ENCODE results near the gene RUFY4.
"Not testable (repeated sequence)": the region's sequence is repeated elsewhere in the genome, so short reads cannot be mapped to it uniquely, and the experiment has no call there.

The RUFY4 gene

DNA sequence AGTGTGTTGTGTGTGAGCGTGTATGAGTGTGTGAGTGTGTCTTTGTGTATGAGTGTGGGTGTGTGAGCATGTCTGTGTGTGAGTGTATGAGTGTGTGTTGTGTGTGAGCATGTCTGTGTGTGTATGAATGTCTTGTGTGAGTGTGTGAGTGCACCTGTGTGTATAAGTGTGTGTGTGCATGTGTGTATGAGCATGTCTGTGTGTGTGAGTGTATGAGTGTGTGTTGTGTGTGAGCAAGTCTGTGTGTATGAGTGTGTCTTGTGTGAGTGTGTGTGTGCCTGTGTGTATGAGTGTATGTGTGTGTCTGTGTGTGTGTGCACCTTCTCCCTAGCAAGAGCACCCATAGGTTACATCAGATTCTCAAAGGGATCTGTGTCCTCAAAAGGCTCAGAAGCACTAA is 37.8 kb upstream of the RUFY4 start:
- no peak for DNase-seq (ENCODE audit: insufficient read length, low spot score)
- peak; percentile 97 for FAIRE-seq

GRCh38 chr2:218031771-218032257 is 37.2 kb upstream of the RUFY4 start:
- DNase-seq (ENCODE audit: insufficient read length, low spot score) (no peak), FAIRE-seq (no peak)

GRCh38 chr2:218032336-218033171 is 36.5 kb upstream of the RUFY4 start:
- no peak for DNase-seq (ENCODE audit: insufficient read length, low spot score)
- FAIRE-seq = no peak

- DNase-seq (ENCODE audit: insufficient read length, low spot score) = no peak
- FAIRE-seq = no peak
Measured at GRCh38 chr2:218033208-218033589, 35.9 kb upstream of the RUFY4 start.

GRCh38 chr2:218033590-218034496 is 35.2 kb upstream of the RUFY4 start:
- FAIRE-seq (no peak), DNase-seq (ENCODE audit: insufficient read length, low spot score) (no peak)

- DNase-seq (ENCODE audit: insufficient read length, low spot score) (peak; percentile 50), FAIRE-seq (peak; percentile 97)
Measured at GRCh38 chr2:218034497-218035213, 34.4 kb upstream of the RUFY4 start.

DNA sequence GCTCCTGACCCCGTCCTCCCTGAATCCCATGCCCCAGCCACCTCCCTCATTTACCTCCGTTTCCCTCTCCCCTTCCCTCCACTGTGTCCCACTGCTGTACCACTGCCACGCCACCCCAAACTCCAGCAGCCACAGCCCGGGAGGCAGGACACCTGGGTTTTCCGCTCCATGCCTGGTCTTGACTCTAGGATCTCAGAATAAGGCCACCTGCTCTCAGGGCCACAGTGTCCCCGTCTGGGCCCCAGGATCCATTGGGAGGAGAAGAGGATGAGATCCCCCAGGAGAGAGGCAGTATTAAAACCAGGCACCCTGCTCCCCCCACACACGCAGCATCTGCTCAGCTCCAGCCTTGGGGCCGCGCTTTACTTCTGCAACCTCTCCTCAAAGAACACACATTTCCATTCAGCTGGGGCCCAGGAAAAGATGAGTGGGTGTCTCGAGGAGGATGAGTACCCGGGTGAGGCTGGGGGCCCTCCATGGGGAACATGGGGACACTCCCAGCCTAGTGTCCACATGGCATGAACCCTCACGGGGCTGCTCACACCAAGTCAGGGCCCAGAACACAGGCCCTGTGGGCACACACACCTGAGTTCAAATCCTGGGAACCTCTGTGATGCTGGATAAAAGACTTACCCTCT is 33.5 kb upstream of the RUFY4 start:
- no peak for DNase-seq (ENCODE audit: insufficient read length, low spot score)
- no peak for FAIRE-seq

- no peak for DNase-seq (ENCODE audit: insufficient read length, low spot score)
- FAIRE-seq = no peak
Measured at GRCh38 chr2:218036371-218036770, 32.7 kb upstream of the RUFY4 start.

DNA sequence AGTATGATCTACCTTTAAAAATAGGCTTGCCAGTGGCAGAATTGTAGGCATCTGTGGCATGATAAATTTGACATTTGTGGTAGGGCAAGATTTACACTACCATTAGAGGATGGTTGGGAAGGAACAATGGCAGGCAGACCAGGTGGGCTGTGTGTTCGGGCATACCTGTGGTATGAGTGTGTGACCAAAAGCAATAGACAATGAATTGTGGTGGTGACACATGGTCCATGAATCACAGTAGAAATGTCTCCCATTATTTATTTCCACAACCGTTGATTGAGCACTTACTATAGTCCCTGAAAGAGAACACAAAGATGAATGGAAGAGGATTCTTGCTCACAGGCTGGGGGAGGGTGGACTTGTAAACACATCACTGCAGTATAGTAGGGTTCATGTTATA is 29.9 kb upstream of the RUFY4 start:
- FAIRE-seq (no peak), DNase-seq (ENCODE audit: insufficient read length, low spot score) (no peak)

- FAIRE-seq = no peak
- DNase-seq (ENCODE audit: insufficient read length, low spot score) = no peak
Measured at GRCh38 chr2:218040883-218041282, 28.2 kb upstream of the RUFY4 start.

DNA sequence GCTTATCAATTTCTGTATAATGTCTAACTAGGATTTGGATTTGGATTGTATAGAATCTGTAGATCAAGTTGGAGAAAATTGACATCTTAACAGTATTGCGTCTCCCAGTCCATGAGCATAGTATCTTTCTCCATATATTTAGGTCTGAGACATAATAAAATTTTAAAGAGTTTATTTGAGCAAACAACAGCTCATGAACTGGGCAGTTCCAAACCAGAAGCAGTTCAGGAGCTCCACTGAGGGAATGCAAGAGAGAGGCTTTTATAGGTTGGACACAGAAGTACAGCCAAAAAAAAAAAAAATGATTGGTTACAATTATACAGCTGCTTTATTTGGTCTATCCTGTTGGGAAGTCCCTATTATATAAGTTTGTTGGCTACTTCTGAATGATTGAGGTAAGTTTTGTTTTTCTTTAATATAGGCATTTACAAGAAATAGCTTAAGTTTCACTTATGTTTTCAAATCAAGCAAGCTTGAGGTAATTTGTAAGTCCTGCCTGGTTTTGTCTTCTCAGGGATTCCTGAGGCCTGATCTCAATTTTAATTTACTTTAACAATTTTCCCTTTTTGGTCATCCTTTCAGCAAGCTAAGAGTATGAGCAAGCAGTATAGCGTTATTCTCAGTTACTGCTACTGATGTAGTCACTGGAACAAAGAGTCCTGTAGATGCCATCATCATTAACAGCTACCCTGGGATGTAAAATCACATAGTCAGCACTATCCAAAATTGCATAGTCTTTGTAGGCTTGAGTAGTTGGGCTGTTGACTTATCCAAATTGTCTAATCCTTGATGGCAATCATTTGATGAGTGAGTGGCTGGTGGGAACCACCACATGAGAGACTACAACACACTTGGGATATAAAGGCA is 27.5 kb upstream of the RUFY4 start:
- FAIRE-seq (no peak), DNase-seq (ENCODE audit: insufficient read length, low spot score) (no peak)

GRCh38 chr2:218043100-218043499 is 26.0 kb upstream of the RUFY4 start:
- DNase-seq (ENCODE audit: insufficient read length, low spot score) = no peak
- no peak for FAIRE-seq

- DNase-seq (ENCODE audit: insufficient read length, low spot score) (no peak), FAIRE-seq (no peak)
Measured at GRCh38 chr2:218043701-218044109, 25.3 kb upstream of the RUFY4 start.

DNA sequence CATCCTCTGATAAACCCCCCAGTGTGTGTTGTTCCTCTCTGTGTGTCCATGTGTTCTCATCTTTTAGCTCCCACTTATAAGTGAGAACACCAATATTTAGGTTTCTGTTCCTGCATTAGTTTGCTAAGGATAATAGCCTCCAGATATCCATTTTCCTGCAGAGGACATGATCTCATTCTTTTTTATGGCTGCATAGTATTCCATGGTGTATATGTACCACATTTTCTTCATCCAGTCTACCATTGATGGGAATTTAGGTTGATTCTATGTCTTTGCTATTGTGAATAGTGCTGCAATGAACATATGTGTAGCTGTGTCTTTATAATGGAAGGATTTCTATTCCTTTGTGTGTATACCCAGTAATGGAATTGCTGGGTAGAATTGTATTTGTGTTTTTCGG is 24.5 kb upstream of the RUFY4 start:
- not testable (repeated sequence) for FAIRE-seq; DNase-seq (ENCODE audit: insufficient read length, low spot score)

- DNase-seq (ENCODE audit: insufficient read length, low spot score) = no peak
- FAIRE-seq = no peak
Measured at GRCh38 chr2:218046238-218046637, 22.8 kb upstream of the RUFY4 start.

DNA sequence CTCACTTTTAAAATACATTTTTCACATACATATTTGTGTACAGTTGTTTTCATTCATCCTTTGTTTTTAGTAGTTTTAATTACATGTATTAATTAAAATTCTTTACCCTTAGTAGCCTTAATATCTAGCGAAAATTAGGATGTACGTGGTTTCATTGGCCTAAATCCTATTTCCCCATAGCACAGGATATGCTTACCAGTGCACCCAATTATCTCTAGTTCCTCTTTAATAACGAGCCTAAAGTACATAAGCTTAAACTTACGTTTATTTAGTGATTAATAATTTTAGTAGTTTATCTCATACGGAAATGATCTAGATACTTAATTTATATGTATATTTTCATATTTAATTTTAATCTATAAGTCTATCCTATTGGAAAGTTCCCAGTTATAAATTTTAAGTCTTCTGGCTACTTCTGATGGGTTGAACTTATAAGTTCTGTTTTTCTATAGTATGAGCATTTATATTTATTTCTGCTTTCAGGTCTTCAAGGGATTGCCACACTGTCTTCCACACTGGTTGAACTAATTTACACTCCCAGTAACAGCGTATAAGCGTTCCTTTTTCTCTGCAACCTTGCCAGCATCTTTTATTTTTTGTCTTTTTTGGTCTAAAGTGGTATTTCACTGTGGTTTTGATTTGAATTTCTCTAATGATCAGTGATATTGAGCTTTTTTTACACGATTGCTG is 21.4 kb upstream of the RUFY4 start:
- DNase-seq (ENCODE audit: insufficient read length, low spot score) (no peak), FAIRE-seq (no peak)

DNA sequence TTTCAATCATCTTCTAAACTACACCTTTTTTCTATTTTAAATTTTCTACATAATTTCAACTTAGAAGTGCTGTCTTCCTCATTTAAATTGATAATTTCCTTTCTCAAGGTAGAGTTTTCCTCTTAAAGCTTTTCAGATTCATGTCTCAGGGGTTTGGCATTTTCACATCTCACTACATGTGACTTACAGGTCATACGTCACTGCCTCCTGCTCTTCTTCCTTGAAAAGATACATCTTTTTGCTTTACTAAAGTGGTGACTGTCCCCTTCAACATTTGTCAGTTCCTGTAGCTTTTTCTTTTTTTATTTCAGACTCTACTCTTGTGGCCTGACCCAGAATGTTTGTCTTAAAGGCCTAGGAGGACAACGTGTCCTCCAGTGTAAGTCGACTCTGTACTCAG is 17.1 kb upstream of the RUFY4 start:
- FAIRE-seq (no peak), DNase-seq (ENCODE audit: insufficient read length, low spot score) (no peak)

- no peak for FAIRE-seq
- no peak for DNase-seq (ENCODE audit: insufficient read length, low spot score)
Measured at GRCh38 chr2:218059289-218059688, 9.8 kb upstream of the RUFY4 start.

GRCh38 chr2:218060118-218060517 is 8.9 kb upstream of the RUFY4 start:
- DNase-seq (ENCODE audit: insufficient read length, low spot score) (no peak), FAIRE-seq (no peak)
